Mesodermal cell (in vitro differentiated cells): Measurements from ENCODE around the gene BBS10. TPM values are rescaled to one million over a fixed set of nuclear protein-coding genes. Genes with fewer than 3 reads are reported as not detected.
A peak's percentile ranks its signal among the peaks of the same experiment; 100 is the strongest.
"Not testable (repeated sequence)": the region's sequence is repeated elsewhere in the genome, so short reads cannot be mapped to it uniquely, and the experiment has no call there.

ENCODE experiments used
- H3K27ac ChIP-seq: 2 replicates; pipeline ENCODE4 v1.7.0; 2013; ENCODE audit warnings: mild to moderate bottlenecking, low read depth, low read length, moderate library complexity; ENCODE audit not compliant: severe bottlenecking
- H3K36me3 ChIP-seq: 2 replicates; pipeline ENCODE4 v1.7.1; 2013; ENCODE audit warnings: mild to moderate bottlenecking, low read length, moderate library complexity; ENCODE audit not compliant: control insufficient read depth, insufficient read depth
- H3K4me1 ChIP-seq: one replicate; pipeline ENCODE4 v1.7.1; 2013; ENCODE audit warnings: mild to moderate bottlenecking, low read length; ENCODE audit not compliant: insufficient read depth, control insufficient read depth, poor library complexity, severe bottlenecking
- H3K4me3 ChIP-seq: 2 replicates; pipeline ENCODE4 v1.7.0; 2013; ENCODE audit warnings: low read length, control low read depth, mild to moderate bottlenecking; ENCODE audit not compliant: insufficient read depth, poor library complexity, severe bottlenecking; ENCODE audit errors: extremely low read depth
- H3K9me3 ChIP-seq: 2 replicates; pipeline ENCODE4 v1.7.1; 2013; ENCODE audit warnings: mild to moderate bottlenecking, low read length, moderate library complexity; ENCODE audit not compliant: control insufficient read depth
- WGBS, 2 experiments: methylation state at CpG; one replicate each; pipeline ENCODE4 v1.1.5; 2013; ENCODE audit warnings: missing lambda C conversion rate in 2 of 2; ENCODE audit not compliant: insufficient coverage in 2 of 2; 5-methylcytosine and 5-hydroxymethylcytosine counted together
- polyA plus RNA-seq, 2 experiments: library from polyadenylated mRNA; stranded (reverse); fragments of 50-300 nt; gene quantifications; one replicate each; pipeline ENCODE4 v1.2.3, GENCODE V29; 2013

BBS10 gene
- polyA plus RNA-seq (2013, experiment 1 of 2) = 13.1 TPM
- polyA plus RNA-seq (2013, experiment 2 of 2) = 15.1 TPM

DNA sequence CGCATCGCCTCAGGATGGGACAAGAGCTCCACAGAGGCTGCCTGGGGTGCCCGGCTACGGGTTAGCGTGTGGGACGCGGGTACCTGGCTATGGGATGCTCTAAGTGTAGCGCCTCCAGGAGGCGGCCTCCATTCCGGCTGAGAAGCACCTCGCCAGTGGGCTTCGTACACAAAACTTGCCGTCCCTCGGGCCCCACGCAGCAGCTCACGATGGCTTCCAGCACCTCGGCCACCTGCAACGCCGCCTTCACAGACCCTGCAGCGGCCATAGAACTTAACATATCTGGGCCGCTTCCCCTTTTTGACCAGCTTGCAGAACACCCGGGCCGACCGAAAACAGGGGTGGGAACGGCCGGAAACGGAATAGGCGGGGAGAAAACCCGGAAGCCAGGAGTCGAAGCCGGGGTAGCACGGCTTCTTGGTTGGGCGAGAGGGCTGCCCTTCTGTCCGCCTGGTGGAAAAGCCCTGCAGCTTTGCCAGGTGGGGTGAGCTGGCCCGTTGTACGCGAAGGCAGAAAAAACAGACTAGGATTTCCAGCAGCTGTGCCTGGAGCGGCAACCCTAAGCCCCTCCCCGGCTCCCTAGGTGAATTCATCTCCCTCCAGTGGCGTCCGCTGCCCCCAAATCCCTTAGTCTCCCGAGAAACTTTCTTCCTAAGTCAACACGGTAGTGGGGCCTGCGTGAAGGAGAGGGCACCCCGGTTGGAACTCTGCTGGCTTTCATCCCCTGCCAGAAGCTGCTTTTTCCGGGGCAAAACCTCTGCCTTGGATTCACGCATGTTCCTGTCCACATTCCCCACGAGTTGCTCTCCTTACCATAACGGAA, at the start of gene BBS10:
Gene BBS10 (minus strand): TSS at position 337 of the 823 bp plus-strand sequence. CDS start 57 bp downstream, at position 280.
- peaks cover 15% of the 10 kb centered on the region for H3K4me1 ChIP-seq
- peak within 1 kb of the TSS; percentile 79 for H3K27ac ChIP-seq
- 7 to 8% methylated on average over 39 to 47 of the region's 49 CpGs for WGBS, 2 experiments
- H3K4me3 ChIP-seq = peak within 1 kb of the TSS; percentile 75
- peaks cover 5% of the 10 kb centered on the region for H3K36me3 ChIP-seq
- H3K9me3 ChIP-seq = no peaks in the 10 kb centered on the region

DNA sequence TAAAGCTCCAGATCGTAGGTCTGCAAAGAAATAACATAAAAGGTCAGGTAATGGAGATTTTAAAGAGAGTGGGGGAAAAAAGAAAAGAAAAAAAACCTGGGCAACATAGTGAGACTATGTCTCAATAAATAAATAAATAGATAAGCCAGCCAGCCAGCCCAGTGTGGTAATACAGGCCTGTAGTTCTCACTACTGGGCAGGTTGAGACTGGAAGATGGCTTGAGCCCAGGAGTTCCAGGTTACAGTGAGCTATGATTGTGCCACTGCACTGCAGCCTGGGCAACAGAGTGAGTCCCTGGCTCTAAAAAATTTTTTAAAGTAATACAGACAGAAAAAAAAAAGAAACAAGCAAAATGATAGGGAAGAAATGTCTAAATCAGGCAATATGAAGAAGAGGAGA, 43.2 kb upstream of the BBS10 start:
- Histone ChIP-seq H3K36me3 (peaks cover 40% of the 10 kb centered on the region), H3K9me3 (no peaks in the 10 kb centered on the region)
- WGBS, 2 experiments = no CpG with 5 or more reads among the region's 1 CpG

DNA sequence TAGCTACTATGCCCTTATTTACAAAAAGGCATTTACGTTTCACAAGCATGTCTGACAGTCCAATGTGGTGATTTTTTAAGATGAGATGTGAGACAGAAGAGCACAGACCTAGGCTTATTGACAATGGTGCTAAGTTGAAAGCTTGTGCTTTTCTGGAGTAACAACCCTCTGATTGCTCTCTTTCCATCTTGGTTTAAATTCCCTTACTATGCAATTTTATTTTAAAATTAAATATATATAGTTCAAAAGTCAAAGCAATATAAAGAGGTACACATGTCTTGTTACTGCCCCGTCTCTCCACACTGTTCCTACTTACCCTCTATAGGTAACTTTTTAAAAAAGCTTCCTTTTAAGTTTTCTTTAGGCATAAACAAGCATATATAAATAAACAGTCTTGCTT, 39.4 kb upstream of the BBS10 start:
- 80% methylated on average over 1 of the region's 2 CpGs; no CpG with 5 or more reads in 1 of the 2 experiments for WGBS, 2 experiments
- Histone ChIP-seq H3K36me3 (peaks cover 51% of the 10 kb centered on the region), H3K4me3 (no peak overlapping the region), H3K9me3 (no peaks in the 10 kb centered on the region), H3K27ac (no peak overlapping the region), H3K4me1 (no peaks in the 10 kb centered on the region)

More for the DNA sequence above, 43.2 kb upstream of the BBS10 start:
- Histone ChIP-seq H3K4me1 (no peaks in the 10 kb centered on the region), H3K4me3 (no peak overlapping the region), H3K27ac (no peak overlapping the region)

DNA sequence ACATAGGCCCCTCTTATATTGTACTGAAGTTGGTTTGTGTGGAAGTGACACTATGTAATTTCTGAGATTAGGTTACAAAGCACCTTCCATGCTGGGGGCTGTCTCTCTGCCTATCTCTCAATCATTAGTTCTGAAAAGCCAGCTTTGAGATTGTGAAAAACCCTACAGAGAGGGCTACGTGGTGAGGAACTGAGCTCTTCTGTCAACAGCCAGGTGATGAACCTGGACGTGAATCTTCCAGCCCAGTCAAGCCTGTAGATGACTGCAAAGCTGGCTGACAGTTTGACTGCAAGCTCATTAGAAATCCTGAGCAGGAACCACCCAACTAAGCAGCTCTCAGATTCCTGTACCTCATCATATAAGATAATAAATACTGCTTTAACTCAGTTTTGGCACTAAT, 36.3 kb upstream of the BBS10 start:
- Histone ChIP-seq H3K9me3 (no peaks in the 10 kb centered on the region), H3K4me1 (no peaks in the 10 kb centered on the region), H3K4me3 (no peak overlapping the region), H3K27ac (no peak overlapping the region), H3K36me3 (peaks cover 36% of the 10 kb centered on the region)
- WGBS, 2 experiments = 78 to 86% methylated on average over 2 of the region's 2 CpGs

DNA sequence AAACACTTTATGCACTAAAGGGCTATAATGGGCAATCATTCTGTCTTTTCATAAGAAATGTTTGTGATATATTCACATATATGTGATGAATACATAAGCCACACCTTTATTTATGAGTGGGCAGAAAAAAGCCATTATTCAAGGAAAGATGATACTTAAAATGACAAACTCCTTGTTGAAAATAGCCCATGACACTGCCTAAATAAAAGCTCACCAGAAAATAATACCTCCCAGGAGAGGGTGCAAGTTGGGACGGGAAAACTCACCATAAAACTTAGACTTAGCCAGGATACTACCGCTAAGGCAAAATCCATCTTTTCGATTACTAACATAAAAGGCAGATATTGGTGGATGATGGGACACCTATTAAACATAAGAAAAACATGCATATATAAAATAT, 35.8 kb upstream of the BBS10 start:
- no CpG with 5 or more reads among the region's 3 CpGs for WGBS, 2 experiments
- no peaks in the 10 kb centered on the region for H3K4me1 ChIP-seq
- no peak overlapping the region for H3K27ac ChIP-seq
- H3K4me3 ChIP-seq = no peak overlapping the region
- H3K9me3 ChIP-seq = no peaks in the 10 kb centered on the region
- H3K36me3 ChIP-seq = peaks cover 30% of the 10 kb centered on the region

DNA sequence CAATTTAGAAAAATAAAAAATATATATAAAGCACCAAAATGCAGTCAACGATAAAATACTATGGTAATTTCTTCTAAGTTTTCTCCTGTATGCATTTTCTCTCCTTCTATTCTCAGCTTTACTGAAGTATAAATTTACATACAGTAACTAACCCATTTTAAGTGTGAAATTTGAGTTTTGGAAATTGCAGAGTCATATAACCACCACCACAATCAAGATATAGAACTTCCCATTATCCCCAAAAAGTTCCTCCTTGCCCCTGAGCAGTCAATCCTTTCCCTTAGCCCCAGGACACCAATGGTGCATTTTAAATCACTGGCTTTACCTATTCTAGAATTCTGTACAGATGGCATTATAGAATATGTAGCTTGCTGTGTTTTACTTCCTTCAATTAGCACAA, 31.0 kb upstream of the BBS10 start:
- no CpG with 5 or more reads among the region's 1 CpG for WGBS, 2 experiments
- H3K36me3 ChIP-seq = peaks cover 26% of the 10 kb centered on the region
- no peak overlapping the region for H3K27ac ChIP-seq
- H3K4me3 ChIP-seq = no peak overlapping the region
- H3K9me3 ChIP-seq = no peaks in the 10 kb centered on the region
- no peaks in the 10 kb centered on the region for H3K4me1 ChIP-seq

DNA sequence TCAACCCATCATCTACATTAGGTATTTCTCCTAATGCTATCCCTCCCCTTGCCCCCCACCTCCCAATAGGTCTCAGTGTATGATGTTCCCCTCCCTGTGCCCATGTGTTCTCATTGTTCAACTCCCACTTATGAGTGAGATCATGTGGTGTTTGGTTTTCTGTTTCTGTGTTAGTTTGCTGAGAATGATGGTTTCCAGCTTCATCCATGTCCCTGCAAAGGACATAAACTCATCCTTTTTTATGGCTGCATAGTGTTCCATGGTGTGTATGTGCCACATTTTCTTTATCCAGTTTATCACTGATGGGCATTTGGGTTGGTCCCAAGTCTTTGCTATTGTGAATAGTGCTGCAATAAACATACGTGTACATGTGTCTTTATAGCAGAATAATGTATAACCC, 28.7 kb upstream of the BBS10 start:
- no CpG with 5 or more reads among the region's 1 CpG for WGBS, 2 experiments
- H3K4me3 ChIP-seq, H3K27ac ChIP-seq, H3K9me3 ChIP-seq, H3K4me1 ChIP-seq: not testable (repeated sequence)
- H3K36me3 ChIP-seq = peaks cover 31% of the 10 kb centered on the region

DNA sequence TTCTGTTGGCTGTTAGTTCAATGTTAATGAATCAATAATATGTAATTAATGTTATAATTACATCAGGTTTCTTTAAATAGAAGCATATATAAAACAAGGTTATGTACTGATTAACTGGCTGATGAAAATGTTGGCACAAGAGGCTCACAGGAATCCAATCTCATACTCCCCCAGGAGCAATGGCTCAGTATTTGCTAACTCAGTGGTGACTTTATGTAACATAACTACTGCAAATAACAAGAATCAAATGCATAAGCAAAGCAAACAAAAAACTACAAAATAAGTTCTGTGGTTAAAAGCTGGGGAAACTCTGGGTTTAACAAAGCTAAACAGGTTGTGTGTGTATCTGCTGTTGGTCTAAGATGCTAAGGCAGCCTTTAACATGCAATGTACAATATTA, 27.7 kb upstream of the BBS10 start:
- Histone ChIP-seq H3K27ac (no peak overlapping the region), H3K4me3 (no peak overlapping the region), H3K36me3 (peaks cover 31% of the 10 kb centered on the region), H3K4me1 (no peaks in the 10 kb centered on the region), H3K9me3 (no peaks in the 10 kb centered on the region)

DNA sequence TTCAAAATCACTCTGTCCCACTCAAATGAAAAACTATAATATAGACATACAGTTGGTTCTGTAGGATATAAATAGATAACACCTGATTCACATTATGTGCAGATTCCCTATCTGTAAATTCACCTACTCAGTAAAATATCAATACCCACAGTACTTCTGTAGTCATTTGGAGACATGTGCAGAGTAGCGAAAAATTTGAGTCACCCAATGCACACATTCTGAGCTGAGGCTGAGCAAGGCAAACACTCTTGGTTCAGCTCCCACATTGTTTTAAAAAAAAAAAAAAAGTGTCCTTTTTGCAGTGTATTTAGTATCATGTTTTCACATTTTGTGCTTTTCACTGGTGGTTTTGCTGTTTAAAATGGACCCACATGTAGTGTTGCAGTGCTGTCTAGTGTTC, 27.3 kb upstream of the BBS10 start:
- peaks cover 35% of the 10 kb centered on the region for H3K36me3 ChIP-seq
- no peak overlapping the region for H3K27ac ChIP-seq
- no peaks in the 10 kb centered on the region for H3K9me3 ChIP-seq
- no peak overlapping the region for H3K4me3 ChIP-seq
- H3K4me1 ChIP-seq = no peaks in the 10 kb centered on the region
- WGBS, 2 experiments = no CpG with 5 or more reads among the region's 1 CpG

DNA sequence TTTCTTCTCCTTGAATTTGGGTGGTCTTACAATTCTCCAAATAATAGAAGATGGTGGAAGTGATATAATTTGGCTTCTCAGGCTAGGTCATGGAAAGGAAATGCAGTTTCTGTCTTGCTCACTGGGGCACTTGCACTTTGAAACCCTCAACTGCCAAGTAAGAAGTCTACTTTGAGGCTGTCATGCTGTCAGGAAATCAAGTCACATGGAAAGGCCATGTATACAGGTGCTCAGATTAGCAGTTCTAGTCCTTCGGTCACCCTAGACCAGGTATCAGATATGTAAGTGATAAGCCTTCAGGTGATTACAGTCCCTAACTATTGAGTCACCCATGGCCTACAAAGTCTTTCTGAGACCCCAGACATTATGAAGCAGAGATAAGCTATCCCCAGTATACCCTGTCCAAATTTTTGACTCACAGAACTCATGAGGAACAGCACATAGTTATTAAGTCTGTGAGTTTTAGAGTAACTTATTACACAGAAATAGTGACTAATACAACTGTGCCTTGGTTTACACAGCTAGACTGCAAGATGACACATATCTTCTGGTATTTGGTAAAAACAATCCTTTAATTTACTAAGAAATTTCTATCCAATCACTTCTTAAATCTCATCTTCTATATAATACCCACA, 26.3 kb upstream of the BBS10 start:
- Histone ChIP-seq H3K27ac (no peak overlapping the region), H3K36me3 (peaks cover 42% of the 10 kb centered on the region)
- 100% methylated on average over 1 of the region's 1 CpG for WGBS, 2 experiments

DNA sequence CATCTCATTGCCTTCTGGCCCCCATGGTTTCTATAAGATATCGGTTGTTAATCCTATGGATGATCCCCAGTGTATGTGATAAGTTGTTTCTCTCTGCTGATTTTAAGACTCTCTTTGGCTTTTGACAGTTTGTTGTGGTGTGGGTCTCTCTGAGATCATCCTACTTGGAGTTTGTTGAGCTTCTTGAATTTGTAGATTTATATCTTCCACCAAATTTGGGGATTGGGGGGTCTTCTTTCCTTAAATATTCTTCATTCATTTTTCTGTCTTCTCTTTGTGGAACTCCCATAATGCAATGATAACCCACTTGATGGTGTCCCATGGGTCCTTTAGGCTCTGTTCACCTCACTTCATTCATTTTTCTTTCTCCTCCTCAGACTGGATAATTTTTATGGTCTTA, 20.0 kb upstream of the BBS10 start:
- H3K9me3 ChIP-seq = no peaks in the 10 kb centered on the region
- no peak overlapping the region for H3K27ac ChIP-seq
- H3K4me3 ChIP-seq = no peak overlapping the region
- H3K36me3 ChIP-seq = peaks cover 66% of the 10 kb centered on the region
- WGBS, 2 experiments = no CpG with 5 or more reads among the region's 1 CpG
- H3K4me1 ChIP-seq = no peaks in the 10 kb centered on the region

More for the DNA sequence above, 26.3 kb upstream of the BBS10 start:
- Histone ChIP-seq H3K4me3 (no peak overlapping the region), H3K4me1 (no peaks in the 10 kb centered on the region), H3K9me3 (no peaks in the 10 kb centered on the region)
